Globus pallidus (tissue), 1 donor: ENCODE results near the gene ZNF513.
A peak's percentile ranks its signal among the peaks of the same experiment; 100 is the strongest.
"Not testable (repeated sequence)": the region's sequence is repeated elsewhere in the genome, so short reads cannot be mapped to it uniquely, and the experiment has no call there.

Experiments used
- DNase-seq: peaks from one replicate; pipeline ENCODE4 v3.0.0-alpha.2; 2015; ENCODE audit warnings: low spot score

The ZNF513 gene, protein sequence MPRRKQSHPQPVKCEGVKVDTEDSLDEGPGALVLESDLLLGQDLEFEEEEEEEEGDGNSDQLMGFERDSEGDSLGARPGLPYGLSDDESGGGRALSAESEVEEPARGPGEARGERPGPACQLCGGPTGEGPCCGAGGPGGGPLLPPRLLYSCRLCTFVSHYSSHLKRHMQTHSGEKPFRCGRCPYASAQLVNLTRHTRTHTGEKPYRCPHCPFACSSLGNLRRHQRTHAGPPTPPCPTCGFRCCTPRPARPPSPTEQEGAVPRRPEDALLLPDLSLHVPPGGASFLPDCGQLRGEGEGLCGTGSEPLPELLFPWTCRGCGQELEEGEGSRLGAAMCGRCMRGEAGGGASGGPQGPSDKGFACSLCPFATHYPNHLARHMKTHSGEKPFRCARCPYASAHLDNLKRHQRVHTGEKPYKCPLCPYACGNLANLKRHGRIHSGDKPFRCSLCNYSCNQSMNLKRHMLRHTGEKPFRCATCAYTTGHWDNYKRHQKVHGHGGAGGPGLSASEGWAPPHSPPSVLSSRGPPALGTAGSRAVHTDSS

DNA sequence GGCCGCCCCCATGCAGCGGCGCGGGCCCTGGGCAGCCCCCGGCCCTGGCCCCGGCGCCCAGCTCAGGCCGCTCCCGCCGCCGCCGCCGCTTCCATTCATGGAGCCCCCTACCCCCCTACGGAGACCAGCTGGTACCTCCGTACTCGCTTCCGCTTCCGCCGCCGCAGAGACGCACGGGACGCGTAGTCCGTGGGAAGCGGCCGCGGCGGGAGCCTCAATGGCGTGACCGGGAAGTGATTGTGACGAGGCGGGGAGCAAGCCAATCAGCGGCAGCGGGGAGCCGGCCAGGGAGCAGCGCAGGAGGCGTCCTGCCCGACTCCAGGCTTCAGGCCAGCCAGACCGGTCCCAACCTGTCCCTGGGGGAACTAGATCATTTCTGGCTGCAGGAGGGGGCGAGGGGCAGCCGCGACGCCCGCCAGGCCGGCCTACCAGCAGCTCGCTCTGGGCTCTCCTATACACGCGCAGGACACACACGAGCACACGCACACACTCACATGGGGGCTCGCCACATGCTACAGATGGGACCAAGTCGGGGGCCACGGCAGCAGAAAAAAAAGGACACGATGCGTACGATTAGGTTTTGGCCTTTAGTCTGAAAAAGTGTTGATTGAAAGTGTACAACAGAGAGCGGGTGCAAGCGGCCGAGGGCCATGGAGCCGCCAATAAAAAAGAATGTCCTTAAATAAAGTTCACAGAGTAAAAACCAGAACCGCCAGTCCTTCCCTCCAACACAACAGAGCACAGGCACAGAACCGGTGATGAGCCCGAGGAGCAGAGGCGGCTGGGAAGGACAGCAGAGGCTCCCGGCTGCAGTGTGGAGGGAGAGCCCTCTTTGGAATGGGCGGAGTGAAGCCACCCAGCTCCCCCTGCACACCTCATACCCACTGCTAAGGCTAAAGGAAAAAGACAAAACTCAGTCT is at the start of gene ZNF513:
Gene ZNF513, minus strand, starts transcription at position 109 of the 920 bp plus-strand sequence. CDS start 208 bp downstream, outside the sequence.
- peak; percentile 96 for DNase-seq

- peak; percentile 68 for DNase-seq
Measured at GRCh38 chr2:27428978-27429541, 48.5 kb upstream of the ZNF513 start.

GRCh38 chr2:27428213-27428977 is 47.9 kb upstream of the ZNF513 start, which contains the start of gene NRBP1:
Gene NRBP1, plus strand, starts transcription at chr2:27428631. Its CDS starts 4,643 bp downstream, at chr2:27433274.
- peak; percentile 93 for DNase-seq

DNA sequence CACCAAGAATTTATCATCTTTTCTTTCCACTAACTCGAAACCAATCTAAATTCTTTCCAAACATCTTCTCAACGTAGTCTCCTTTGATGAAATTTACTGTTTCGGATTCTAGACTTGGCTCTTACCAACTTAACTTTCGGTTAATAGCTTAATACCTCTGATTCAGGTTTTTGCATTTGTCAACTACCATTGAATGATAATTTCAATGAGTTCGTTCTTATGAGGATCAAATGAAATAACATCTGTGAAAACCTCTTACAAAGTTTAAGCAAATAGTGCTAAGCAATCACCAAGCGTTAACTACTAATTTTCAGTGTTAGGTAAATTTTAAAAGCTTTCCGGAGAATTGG is 47.3 kb upstream of the ZNF513 start:
- DNase-seq: no peak

DNA sequence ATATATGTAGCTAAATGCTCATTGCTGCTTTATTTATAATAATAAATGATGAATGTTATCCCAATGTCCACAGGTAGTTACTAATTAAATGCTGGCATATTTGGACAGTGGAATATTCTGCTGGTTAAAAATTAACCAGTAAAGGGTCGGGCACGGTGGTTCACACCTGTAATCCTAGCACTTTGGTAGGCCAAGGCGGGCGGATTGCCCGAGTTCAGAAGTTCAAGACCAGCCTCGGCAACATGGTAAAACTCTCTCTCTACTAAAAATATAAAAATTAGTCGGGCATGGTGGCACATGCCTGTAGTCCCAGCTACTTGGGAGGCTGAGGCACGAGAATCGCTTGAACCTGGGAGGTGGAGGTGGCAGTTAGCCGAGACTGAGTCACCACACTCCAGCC is 44.5 kb upstream of the ZNF513 start:
- DNase-seq: not testable (repeated sequence)

DNA sequence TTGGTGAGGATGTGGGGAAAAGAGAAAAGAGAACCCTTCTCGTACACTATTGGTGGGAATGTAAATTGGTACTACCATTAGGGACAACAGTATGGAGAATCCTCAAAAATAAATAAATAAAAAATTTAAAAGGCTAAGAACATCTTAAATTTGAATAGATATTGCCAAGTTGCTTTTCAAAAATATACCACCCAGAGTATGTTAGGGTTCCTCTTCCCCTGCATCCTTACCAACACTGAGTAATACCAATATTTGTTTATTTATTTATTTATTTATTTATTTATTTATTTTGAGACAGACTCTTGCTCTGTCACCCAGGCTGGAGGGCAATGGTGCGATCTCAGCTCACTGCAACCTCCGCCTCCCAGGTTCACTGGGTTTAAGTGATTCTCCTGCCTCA is 42.4 kb upstream of the ZNF513 start:
- no peak for DNase-seq

GRCh38 chr2:27421660-27422250 is 41.2 kb upstream of the ZNF513 start:
- DNase-seq: no peak

DNA sequence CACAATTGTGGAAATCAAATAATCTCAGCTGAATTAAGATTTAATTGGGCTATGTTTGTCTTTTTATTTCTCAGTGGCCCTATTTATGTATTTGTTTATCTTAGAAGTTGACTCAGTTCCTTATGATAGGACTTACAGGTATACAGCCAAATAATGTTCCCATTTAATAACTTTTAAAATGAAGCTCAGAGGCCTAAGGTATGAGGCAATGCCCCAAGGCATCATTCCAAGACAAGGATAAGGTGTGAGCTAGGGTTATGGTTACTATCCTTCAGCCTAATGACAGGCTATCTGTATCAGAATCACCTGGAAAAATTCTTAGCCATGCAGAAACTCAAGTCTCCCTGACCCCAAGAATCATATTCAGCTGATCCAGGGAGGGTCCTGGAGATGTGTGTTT is 40.5 kb upstream of the ZNF513 start:
- no peak for DNase-seq

- no peak for DNase-seq
Measured at GRCh38 chr2:27416151-27416550, 35.6 kb upstream of the ZNF513 start.

GRCh38 chr2:27412419-27413152 is 32.1 kb upstream of the ZNF513 start:
- DNase-seq: no peak

GRCh38 chr2:27409321-27410073 is 29.0 kb upstream of the ZNF513 start, which contains the start of gene PPM1G:
Gene PPM1G, minus strand, starts transcription at chr2:27409591. Its CDS starts 169 bp downstream, at chr2:27409422.
- peak; percentile 94 for DNase-seq

DNA sequence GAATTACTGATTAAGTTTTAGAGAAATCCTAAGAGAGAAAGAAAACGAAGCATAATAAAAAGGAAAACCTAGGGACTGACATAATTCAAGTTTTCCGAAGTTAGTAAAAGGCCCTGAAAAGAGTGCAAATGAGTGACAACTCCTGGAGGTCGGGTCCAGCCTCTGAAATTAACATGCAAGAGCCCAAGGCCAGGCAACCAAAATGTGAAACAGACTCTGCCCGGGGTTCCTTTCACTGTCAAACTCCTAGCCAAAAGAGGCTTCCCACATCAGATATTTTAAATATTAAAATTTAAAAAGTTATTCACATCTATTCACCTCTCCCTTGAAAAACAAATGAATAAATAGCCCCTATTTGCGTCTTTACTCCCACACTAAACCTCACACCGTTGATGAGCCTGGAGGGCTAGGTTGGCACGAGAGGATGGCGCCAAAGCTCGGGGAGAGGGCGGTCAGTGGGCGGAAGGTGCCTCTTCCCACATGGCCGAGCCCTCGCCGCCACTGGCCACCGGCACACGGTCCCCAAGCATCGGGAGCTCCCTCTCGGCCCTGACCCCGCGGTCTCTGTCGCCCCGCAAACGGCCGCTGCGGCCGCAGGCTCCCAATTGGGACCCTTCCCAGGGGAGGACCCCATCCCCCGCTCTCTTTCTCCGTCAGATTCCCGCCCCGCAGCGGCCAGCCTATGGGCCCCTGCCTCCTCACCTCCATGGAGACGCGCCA is 28.2 kb upstream of the ZNF513 start:
- no peak for DNase-seq

DNA sequence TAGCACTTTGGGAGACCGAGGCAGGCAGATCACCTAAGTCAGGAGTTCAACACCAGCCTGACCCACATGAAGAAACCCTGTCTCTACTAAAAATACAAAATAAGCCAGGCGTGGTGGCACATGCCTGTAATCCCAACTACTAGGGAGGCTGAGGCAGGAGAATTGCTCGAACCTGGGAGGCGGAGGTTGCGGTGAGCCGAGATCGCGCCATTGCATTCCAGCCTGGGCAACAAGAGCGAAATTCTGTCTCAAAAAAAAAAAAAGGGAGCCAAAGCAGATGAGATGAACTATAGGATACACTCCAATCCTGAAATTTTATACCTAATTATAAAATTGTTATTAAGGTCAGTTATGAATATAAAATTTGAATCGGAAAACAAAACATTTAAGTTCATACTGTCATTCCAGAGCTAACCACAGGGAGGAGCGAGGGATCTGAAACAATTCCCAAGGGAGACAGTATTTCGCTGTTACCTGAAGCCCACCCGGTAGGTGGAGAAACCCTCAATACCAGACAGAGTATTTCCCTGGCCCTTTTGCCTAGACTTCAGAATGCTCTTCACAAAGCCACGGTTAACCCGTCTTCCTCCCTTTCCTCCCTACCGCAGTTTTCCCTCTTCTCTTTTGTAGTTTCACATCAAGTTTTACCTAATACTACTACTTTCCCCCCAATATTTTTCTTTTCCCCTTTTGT is 27.4 kb upstream of the ZNF513 start:
- DNase-seq: peak; percentile 16

DNA sequence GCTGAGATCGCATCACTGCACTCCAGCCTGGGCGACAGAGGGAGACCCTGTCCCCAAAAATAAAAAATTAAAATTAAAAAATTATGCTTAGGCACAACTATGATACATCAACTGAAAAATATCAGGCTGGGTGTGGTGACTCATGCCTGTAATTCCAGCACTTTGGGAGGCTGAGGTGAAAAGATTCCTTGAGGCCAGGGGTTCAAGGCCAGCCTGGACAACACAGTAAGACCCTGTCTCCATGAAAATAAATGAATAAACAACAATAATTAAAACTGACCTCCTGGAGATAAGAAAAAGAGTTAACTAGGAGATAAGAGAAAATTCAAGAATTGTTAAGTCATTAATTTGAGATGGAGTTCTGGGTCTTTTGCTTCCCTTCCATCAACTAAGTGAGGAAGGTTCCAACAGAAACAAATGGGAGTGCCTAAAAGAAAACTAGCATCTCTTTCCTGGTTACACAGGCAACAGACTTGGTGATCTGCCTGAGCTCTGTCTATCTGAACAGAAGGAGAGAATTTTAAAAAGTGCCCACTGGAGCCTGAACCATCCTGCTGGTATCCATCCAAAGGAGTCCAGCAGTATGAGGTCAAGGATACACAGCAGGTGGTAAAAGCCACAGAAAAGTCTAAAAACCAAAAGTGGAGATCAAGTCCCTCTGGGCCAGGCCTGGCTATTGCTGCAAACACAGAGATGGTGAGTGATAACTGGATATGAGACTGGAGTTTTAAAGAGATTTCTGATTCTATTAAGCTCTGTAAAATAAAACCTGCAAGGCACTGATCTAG is 20.0 kb upstream of the ZNF513 start:
- no peak for DNase-seq

DNA sequence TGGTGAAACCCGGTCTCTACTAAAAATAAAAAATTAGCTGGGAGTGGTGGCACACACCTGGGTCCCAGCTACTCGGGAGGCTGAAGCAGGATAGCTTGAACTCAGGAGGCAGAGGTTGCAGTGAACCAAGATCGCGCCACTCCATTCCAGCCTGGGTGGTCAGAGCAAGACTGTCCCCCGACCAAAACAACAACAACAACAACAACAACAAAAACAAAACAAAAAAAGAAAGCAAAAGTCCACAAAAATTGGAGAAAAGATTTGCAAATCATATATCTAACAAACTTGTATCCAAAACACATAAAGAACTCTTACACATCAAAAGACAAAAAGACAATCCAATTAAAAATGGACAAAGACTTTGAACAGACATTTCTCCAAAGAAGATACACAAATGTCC is 18.4 kb upstream of the ZNF513 start:
- no peak for DNase-seq

DNA sequence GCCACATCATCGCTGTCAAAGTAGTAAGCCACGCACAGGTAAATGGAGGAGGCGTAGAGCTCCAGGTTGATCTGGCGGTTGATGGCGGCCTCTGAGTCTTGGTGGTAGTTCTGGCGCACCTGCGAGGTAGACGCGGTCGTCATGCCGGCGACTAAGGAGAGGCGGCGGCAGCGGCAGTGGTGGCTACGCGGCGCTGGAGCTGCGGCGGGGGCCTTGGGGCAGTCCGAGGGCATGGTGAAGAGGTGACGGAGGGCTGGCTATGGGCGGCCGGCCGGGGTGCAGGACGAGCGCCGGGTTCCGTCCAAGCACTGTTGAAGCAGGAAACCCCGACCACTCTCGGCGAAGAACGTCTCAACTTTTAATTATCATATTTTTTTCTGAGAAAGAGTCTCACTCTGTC is 12.7 kb upstream of the ZNF513 start:
- DNase-seq: no peak
